HG02884 (cell line): Measurements from ENCODE around the gene DCANP1.

Experiments used
- ATAC-seq: cut with Tn5 transposase; IDR thresholded peaks from one replicate; pipeline ENCODE4 v1.9.1; 2021; ENCODE audit warnings: mild to moderate bottlenecking, moderate library complexity; ENCODE audit not compliant: unreplicated experiment

Gene DCANP1

GRCh38 chr5:135481387-135481786, 34.2 kb upstream of the DCANP1 start:
- ATAC-seq: no peak

- no peak for ATAC-seq
Observed at GRCh38 chr5:135480511-135480910, 33.4 kb upstream of the DCANP1 start.

- ATAC-seq: no peak
Observed at GRCh38 chr5:135478938-135479337, 31.8 kb upstream of the DCANP1 start.

GRCh38 chr5:135477613-135478066, 30.5 kb upstream of the DCANP1 start:
- ATAC-seq: no peak

DNA sequence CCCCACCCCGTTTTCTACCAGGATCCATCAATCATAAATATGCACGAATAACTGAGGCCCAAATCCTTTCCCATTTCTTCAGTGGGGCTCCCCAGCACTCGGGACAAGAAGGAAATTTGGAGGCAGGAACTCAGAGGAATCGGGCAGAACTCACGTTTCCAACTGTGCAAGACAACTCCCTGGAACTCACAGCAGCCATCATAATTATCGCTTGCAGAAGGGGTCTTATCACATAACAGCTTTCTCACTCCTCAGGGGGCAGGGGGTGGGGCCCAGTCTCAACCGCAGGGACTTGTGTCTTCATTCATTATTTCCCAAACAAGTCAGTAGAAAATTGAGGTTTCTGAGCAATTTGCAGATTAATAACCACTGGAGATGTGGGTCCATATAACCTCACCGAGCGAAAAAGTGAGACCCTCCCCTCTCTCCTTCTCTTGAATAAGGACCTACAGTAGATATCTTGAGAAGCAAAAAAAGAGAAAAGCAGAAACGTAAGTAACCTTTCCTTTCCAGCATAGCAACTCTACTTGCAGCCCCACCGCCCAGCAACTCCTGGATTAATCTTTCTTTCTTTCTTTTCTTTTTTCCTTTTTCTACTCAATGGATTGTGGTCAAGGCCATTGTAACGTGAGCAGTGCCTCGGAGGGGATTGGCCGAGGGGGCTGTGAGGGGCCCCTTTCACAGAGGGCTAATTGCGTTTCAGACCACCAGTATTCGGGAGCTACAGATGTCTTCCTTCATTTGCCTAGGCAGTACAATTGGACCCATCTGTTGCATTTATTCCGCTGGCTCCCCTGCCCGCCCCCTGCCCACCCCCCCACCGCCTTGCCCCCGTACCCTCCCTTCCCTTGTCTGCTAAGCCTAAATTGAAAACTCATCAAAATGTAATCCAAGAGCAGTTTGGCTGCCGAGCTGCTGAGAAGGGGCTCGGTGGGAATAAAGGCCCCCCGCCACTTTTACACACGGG, 29.8 kb upstream of the DCANP1 start:
- no peak for ATAC-seq

- ATAC-seq: no peak
Observed at GRCh38 chr5:135473956-135474670, 27.0 kb upstream of the DCANP1 start.

DNA sequence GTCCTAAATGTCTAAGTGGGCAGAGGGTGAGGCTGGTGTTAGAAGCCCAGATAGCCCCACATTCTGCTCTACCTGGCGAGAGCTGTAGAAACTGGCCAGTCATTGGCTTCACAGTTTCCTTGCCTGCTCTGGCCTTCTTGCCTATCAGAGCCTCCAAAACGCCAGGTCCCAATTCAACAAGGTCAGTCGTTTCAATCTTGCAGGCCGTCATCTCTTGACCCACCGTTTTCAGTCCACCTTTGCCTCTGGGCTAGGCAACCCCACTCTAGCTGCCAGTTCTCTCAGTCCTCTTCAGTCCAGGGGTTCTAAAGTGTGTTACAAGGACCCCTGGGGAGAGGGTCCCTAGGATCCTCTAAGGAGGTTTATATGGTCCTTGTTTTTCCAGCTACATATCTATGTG, 25.0 kb upstream of the DCANP1 start:
- ATAC-seq: no peak

DNA sequence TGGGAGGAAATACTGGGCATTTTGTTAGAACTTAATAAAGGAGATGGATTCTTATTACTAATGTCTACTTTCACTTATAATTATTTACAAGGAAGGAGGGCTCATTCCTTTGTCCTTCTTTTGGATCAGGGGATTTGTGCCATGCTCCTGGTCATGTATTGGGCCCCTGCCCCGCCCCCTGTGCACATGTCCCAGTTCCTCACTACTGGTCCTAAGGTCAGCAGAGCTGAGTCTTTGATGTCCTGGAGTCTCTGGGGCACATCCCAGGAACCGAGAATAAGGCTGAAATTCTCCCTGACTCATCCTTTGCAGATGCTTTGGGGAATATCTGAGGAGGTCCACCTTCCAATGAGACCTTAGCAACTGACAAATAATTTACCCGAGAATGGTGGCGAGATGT, 24.6 kb upstream of the DCANP1 start:
- ATAC-seq: no peak

GRCh38 chr5:135469911-135470310, 22.8 kb upstream of the DCANP1 start:
- no peak for ATAC-seq

GRCh38 chr5:135468541-135468940, 21.4 kb upstream of the DCANP1 start:
- ATAC-seq: no peak

GRCh38 chr5:135467871-135468485, 20.8 kb upstream of the DCANP1 start:
- ATAC-seq: no peak

GRCh38 chr5:135467051-135467625, 20.0 kb upstream of the DCANP1 start:
- no peak for ATAC-seq

DNA sequence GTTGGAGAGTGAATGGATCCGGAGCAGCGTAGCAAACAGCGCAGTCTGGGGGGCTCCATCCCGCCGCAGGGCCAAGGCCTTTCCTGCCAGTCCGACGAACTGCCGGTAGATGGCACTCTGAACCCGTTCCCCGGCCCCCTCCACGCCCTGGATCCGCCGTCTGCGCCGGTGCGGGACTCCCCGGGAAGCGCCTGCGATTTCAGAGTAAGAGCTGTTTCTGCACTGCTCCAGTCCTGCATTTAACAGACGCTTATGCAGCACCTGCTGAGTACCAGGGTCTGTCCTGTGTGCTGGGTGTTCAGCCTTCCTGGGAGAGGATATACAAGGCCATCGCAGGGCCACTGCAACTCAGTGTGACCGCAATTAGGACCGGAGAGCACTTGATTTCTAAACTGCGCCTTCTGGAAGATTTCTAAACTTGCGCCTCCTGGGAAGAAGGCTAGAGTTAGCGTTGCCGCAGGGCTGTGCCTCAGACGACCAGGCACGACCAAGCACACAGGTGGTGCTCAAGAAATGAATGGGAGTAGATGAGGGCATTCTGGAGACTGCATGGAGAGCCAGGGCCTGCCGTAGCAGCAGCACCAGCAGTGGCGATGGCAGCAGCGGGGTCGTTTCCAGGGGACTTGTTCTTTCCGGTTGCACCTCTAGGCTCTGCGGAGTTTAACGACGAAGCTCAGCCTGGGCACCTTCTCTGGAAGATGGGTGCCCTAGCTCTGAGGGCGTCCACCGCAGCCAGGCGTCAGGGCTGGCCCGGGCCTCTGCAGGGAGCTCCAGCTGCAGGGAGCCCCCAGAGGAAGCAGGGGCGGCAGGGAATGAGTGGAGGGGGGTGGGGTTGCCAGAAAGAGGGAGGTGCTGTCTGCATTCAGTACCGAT, 19.3 kb upstream of the DCANP1 start:
- peak; percentile 77 for ATAC-seq

DNA sequence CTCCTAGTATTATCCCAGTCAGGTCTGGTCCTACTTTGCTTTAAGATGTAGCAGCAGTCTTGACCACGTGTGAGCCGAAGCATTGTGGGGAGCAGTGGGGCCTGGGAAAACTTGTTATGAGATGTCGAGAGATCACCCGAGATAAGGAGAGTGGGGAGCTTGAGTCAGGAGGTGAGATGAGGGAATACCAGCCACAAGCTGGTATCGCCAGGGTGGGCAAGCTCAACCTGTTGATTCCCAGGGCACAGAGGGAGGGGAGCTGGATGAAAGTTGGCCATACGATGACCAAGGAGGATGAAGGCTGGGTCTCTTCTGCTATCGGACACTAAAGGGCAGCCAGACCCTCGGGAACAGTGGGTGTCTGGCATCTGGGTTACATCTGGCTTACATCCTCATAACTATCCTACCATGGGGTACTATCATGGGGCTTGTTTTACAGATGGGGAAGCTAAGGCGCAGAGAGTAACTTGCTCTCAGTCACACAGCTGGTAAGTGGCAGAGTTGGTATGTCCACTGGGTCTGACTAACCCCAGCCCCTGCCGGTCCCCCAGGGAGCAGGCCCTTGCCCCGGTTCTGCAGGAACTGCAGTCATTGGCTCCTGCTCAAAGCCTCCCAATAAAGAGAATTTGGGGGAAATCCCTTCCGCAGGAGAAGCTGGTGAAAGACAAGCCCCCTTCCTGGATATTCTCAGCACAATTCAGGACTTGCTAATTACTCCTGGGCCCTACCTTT, 18.4 kb upstream of the DCANP1 start:
- ATAC-seq: no peak

GRCh38 chr5:135462304-135462703, 15.2 kb upstream of the DCANP1 start:
- no peak for ATAC-seq

DNA sequence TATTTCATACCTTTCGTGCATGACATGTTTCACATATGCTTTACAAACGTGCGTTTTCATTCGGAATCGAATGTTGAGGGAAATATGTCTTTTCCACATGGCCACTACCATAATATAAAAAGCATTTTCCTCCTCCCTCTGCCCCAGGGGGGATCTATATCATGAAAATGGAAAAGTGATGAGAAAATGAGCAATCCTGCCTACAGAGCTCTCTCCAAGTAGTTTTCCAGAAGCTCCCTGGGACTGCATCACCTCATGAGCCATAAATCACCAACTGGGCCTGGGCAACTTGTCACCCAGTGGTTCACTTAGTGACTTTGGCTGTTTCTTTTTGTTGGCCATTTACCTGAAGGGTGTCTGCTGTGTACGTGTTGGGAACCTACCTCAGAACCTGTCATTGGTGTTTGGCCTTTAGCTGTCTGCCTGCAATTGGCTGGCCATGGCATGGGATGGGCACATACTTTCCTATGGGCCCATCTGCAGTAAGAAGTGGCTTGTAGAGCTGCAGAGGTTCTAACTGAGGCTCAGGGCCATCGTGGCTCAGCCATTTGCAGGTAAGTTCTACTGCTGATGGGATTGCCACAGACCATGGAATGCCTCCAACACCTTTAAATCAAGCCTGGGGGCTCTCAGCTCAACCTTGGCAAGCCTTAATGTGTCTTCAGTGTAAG, 14.5 kb upstream of the DCANP1 start:
- ATAC-seq: no peak

- ATAC-seq: no peak
Observed at GRCh38 chr5:135460246-135461033, 13.3 kb upstream of the DCANP1 start.

DNA sequence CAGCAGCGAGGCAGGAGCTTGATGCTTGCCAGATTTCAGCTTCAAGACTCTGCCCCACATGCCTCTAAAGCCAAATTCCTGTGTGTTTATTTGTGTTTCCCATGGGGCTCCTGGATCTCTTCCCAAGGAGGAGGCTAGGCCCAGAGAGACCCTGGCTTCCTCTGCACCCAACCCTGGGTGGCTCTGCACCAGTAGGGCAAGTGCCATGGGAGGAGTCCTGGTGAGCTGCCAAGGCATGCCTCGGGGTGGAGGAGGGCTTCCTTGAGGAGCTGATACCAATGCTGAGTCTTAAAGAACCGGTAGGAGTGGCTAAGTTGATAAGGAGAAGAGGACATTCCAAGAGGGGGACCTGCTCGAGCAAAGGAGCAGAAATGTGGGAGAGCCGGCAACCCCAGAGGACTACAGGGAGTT, 11.8 kb upstream of the DCANP1 start:
- ATAC-seq: no peak
